Activated T-helper 1 cell treated with anti-CD3 and anti-CD28 coated beads, Interleukin-2, amount 50 U/mL, for 16 hours (primary cell): ENCODE data around the gene LGALS3BP.

Source experiments
- DNase-seq, 2 donors: peaks; one replicate each; pipeline ENCODE4 v3.0.0-alpha.2; 2020; ENCODE audit warnings: low read depth in 1 of 2, low spot score in 1 of 2

Gene LGALS3BP

DNA sequence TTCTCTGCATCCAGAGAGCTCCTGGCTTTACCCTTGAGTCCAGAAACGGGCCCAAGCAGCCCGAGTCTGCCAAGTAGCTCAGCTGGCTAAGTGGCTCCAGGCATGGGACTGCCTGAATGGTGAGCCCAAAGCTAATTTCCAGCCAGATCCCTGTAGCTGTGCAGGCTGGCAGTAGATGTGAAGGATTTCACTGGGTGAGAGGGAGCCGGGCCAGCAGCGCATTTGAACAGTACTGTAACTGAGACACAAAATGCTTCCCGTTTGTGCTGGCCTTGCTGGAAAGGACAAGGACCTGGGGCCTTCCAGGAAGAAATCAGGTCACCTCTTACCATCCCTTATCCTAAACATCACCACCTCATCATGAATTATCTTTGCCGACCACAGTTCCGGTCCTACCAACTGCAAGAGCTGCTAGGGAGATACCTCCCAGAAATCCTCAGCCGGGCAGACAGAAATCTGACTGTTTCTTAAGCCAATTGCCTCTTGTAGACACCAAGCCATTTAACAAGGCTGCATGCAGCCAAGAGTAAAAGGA lies 58.2 kb downstream of the LGALS3BP start:
- no peak for DNase-seq
